ENCODE data around the gene GYS2.

The GYS2 gene

DNA sequence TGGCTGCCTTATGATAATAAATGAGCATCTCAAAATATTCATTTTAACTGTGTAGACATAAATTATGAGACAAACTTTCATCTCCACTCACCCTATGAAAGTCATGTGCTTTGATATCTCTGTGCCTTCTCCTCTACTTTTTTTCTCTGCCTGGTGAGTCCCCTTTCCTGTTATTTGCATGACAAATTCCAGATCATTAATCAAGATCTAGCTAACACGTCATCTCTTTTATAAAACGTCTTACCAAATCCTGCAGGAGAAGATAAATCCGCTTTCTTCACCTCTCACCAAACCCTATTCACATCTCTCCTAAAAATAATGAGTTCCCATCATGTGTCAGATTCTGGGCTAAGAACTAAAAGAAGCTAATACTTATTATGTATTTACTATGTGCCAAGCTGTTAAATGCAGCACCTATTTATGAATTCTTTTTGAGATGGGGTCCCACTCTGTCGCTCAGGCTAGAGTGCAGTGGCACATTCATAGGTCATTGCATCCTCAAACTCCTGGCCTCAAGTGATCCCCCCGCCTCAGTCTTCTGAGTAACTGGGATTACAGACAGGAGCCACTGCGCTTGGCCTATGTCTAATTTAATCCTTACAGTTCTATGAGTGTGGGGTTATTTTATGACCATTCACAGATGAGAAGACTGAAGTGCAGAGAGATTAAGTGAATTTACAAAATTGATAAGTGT lies 51.9 kb downstream of the GYS2 start:
- Mint-ChIP-seq H3K27me3 (no peaks in the 10 kb centered on the region), H3K4me1 (peaks cover 5% of the 10 kb centered on the region), H3K4me3 (no peak overlapping the region), H3K36me3 (ENCODE audit: low read depth) (no peaks in the 10 kb centered on the region), H3K27ac (no peak overlapping the region), H3K9me3 (no peaks in the 10 kb centered on the region)
- no peak for ATAC-seq
- no peak for DNase-seq

DNA sequence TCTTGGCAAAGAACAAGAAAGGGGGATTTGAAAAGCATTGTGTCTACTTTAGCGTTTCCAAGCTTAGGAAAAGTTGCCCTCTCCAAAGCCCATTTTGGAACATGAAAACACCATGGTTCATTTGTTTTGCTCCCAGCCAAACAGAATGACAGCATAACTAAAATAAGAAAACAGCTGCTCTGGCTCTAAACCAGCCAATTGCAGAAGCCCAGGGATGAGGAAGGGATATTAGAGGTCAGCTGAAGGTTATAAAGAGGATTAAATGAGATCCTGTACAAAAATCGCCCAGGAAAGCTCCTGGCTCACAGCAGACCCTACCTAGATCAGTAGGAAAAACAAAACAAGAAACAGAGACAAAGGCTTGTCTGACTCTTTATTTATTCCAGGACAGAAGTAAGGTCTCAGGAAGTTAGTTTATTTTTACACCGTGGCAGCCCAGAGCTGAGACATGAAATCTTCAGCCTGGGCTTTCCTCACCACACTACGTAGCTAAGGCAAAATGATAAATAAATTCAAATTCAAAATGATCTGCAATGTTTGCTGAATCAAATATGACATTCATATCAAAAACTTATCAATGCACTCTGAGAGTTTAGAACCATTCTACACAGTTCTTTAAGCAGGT lies 52.7 kb downstream of the GYS2 start:
- ATAC-seq: no peak
- no peak for DNase-seq
- H3K27me3 Mint-ChIP-seq: no peaks in the 10 kb centered on the region
- H3K4me3 Mint-ChIP-seq: no peak overlapping the region
- no peak overlapping the region for H3K27ac Mint-ChIP-seq
- no peaks in the 10 kb centered on the region for H3K36me3 Mint-ChIP-seq (ENCODE audit: low read depth)
- no peaks in the 10 kb centered on the region for H3K9me3 Mint-ChIP-seq
- peaks cover 9% of the 10 kb centered on the region for H3K4me1 Mint-ChIP-seq

DNA sequence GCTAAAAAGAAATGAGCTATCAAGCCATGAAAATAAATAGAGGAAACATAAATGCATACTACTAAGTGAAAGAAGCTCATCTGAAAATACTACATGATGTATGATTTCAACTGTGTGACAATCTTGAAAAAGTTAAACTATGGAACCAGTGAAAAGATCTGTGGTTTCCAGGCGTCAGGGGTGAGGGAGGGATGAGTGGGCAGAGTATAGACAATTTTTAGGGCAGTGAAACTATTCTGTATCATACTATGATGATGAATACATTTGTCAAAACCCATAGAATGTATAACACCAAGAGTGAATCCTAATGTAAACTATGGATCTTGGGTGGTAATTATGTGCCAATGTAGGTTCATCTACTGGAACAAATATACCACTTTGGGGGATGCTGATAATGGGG lies 57.2 kb downstream of the GYS2 start:
- ATAC-seq: peak; percentile 92
- peaks cover 2% of the 10 kb centered on the region for H3K27me3 Mint-ChIP-seq
- H3K4me3 Mint-ChIP-seq: no peak overlapping the region
- DNase-seq: peak; percentile 10
- H3K27ac Mint-ChIP-seq: peak overlapping the region; percentile 4
- no peaks in the 10 kb centered on the region for H3K36me3 Mint-ChIP-seq (ENCODE audit: low read depth)
- H3K4me1 Mint-ChIP-seq: peaks cover 9% of the 10 kb centered on the region
- H3K9me3 Mint-ChIP-seq: no peaks in the 10 kb centered on the region

DNA sequence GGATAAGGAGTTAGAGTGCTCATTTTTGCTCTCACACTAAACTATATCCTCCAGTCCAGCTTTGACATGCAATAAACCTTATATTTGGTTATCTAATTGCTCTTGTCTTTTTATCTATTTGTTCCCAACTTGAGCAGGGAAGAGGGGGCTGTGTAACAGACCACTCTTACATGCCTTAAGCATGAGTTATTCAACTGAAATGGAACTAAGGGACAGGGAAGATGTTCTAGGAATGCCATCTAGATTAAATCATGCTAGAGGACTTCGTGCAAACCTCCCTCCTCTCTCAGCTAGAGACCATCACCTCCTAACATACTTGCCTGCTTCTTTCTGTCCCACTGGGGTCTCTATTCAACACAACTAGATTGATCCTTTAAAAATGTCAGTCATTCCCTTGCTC lies 57.9 kb downstream of the GYS2 start:
- H3K4me3 Mint-ChIP-seq: no peak overlapping the region
- H3K9me3 Mint-ChIP-seq: no peaks in the 10 kb centered on the region
- peaks cover 9% of the 10 kb centered on the region for H3K4me1 Mint-ChIP-seq
- no peak overlapping the region for H3K27ac Mint-ChIP-seq
- H3K36me3 Mint-ChIP-seq (ENCODE audit: low read depth): no peaks in the 10 kb centered on the region
- peaks cover 2% of the 10 kb centered on the region for H3K27me3 Mint-ChIP-seq
- no peak for DNase-seq
- no peak for ATAC-seq

DNA sequence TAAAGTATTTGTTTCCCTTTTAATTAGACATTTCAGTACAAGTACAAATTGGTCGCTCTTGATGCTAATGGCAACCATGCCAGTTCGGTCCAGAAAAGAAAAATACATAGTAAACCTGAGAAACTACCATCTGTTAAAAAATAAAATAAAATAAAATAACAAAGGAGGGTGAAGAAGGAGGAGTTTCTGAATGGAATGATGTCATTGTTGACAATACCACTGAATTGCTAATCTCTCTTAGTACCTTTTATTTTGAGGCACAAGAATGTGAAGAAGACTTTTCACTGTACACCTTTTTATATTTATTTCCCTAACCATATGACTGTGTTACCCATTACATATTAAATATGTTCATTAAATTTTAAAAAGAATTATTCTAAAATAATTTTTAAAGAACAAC lies 59.1 kb downstream of the GYS2 start:
- no peaks in the 10 kb centered on the region for H3K36me3 Mint-ChIP-seq (ENCODE audit: low read depth)
- no peak overlapping the region for H3K27ac Mint-ChIP-seq
- peaks cover 2% of the 10 kb centered on the region for H3K27me3 Mint-ChIP-seq
- H3K4me3 Mint-ChIP-seq: no peak overlapping the region
- H3K9me3 Mint-ChIP-seq: no peaks in the 10 kb centered on the region
- H3K4me1 Mint-ChIP-seq: peaks cover 9% of the 10 kb centered on the region
- no peak for ATAC-seq
- no peak for DNase-seq

DNA sequence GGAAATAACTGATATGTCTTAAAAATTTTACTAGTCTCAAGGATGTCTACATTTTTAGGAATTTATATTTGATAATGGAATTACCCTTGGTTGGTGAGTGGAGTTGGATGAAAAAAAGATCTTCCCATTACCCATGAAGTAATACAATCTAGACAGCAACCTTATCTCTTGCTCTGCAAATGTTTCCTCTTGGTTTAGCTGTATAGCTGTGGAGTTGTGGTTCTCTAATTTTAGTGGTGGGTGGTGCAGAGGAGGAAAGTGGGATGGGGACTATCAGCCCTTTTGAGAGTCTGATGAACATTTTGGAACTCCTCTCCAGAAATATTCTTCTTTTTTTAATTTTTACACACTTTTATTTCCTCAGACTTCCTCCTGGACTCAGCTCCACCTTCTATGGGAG lies 61.5 kb downstream of the GYS2 start:
- H3K27me3 Mint-ChIP-seq: peaks cover 2% of the 10 kb centered on the region
- ATAC-seq (no peak), DNase-seq (no peak)
- peaks cover 8% of the 10 kb centered on the region for H3K4me1 Mint-ChIP-seq
- no peak overlapping the region for H3K4me3 Mint-ChIP-seq
- no peaks in the 10 kb centered on the region for H3K36me3 Mint-ChIP-seq (ENCODE audit: low read depth)
- no peak overlapping the region for H3K27ac Mint-ChIP-seq
- H3K9me3 Mint-ChIP-seq: no peaks in the 10 kb centered on the region

DNA sequence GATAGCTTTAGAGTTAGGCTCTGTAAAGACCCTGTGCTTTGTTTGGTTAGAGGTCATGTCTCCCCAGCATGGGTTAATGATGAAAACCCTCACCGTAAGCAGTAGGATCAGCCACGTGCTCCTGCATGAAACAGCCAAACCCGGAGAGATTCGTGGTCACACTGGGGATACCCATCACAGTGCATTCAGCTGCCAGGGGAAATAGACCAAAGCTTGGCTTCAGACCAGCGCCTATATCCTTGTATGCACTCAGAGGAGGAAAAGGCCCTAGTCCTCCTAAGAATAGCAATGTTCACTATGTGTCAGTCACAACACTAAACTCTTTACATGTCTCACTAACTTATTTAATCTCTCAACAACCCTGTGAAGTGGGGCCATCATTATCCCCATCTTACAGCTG lies 62.2 kb downstream of the GYS2 start:
- no peak overlapping the region for H3K27ac Mint-ChIP-seq
- H3K4me1 Mint-ChIP-seq: peaks cover under 1% of the 10 kb centered on the region
- peak; percentile 35 for ATAC-seq
- no peaks in the 10 kb centered on the region for H3K9me3 Mint-ChIP-seq
- no peak overlapping the region for H3K4me3 Mint-ChIP-seq
- DNase-seq: no peak
- H3K36me3 Mint-ChIP-seq (ENCODE audit: low read depth): no peaks in the 10 kb centered on the region
- H3K27me3 Mint-ChIP-seq: peaks cover 2% of the 10 kb centered on the region

DNA sequence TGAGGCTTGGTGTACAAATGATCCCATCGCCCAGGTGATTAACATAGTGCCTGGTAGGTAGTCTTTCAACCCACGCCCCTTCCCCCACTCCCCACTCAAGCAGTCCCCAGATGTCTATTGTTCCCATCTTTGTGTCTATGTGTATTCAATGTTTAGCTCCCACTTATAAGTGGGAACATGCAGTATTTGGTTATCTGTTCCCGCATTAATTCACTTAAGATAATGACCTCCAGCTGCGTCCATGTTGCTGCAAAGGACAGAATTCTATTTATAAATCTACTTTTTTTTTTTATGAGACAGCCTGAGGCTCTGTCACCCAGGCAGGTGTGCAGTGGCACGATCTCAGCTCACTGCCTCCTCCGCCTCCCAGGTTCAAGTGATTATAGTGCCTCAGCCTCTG lies 62.9 kb downstream of the GYS2 start:
- Mint-ChIP-seq H3K4me1 (no peaks in the 10 kb centered on the region), H3K9me3 (no peaks in the 10 kb centered on the region), H3K4me3 (no peak overlapping the region), H3K36me3 (ENCODE audit: low read depth) (no peaks in the 10 kb centered on the region), H3K27ac (no peak overlapping the region), H3K27me3 (peaks cover 2% of the 10 kb centered on the region)
- no peak for ATAC-seq
- no peak for DNase-seq

DNA sequence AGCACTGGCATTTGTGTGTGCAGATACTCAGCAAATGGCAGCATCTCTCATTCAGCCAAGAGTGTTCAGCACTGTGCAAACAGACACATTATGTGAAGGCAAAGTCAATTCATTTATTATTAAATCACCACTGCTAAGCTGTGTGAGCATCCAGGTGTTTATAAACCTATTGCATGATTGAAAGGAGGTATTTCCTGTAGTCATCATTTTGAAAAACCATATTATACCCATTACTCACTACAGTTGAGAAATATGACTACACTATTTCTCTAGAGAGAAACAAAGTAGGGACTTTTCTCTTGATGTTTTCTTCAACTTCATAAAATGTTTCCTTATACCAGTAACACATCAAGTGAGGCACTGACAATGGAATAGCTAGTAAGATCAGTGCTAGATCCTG lies 64.8 kb downstream of the GYS2 start:
- Mint-ChIP-seq H3K4me3 (no peak overlapping the region), H3K36me3 (ENCODE audit: low read depth) (no peaks in the 10 kb centered on the region), H3K27me3 (peaks cover 2% of the 10 kb centered on the region), H3K27ac (no peak overlapping the region), H3K9me3 (no peaks in the 10 kb centered on the region), H3K4me1 (no peaks in the 10 kb centered on the region)
- DNase-seq (no peak), ATAC-seq (peak; percentile 54)

DNA sequence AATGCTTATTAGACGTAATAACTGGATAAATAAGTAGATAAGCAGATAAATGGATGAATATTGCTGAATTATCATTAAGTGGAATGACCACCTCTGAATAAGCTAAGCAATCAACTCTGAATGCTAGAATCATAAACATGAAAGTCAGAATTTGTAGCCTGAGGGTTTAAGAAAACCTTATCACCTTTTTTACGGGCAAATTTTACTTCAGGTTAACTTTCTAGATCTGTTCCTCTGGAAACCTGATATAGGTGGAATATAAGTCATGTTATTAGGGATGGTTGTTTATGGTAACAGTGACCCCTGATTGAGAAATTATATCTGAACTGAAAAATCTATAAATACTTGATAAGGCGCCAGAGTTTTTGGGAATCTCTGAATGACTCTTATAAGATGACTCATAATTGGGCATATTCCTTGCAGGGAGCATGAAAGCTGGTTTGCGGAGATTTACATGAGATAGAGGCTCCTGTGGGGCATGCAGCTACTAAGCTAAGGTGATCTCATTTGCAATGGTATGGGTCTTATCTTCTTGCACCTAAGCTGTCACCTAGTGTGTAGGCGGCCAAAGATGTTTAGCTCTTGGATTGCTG lies 66.5 kb downstream of the GYS2 start:
- ATAC-seq: no peak
- Mint-ChIP-seq H3K4me3 (no peak overlapping the region), H3K27ac (no peak overlapping the region), H3K27me3 (no peaks in the 10 kb centered on the region), H3K9me3 (no peaks in the 10 kb centered on the region), H3K36me3 (ENCODE audit: low read depth) (no peaks in the 10 kb centered on the region), H3K4me1 (no peaks in the 10 kb centered on the region)
- DNase-seq: no peak

DNA sequence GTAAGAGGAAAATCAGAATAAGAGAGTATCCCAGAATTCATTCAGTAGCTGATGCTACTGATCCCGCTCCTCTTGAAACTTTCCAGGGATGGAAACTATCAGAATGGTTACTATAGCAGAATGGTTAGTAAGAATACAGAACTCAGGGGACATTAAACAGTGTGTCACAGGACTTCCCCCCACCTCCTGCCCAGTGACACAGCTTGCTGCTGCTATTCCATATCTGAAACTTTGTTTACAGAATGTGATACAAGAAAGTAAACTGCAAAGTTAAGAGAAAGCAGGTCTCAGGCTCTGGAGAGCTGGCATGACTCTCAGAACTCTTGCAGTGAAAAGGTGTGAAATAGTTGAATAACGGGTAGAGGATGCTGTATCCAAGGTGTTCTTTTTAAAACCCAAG lies 75.2 kb downstream of the GYS2 start:
- H3K27ac Mint-ChIP-seq: no peak overlapping the region
- no peaks in the 10 kb centered on the region for H3K36me3 Mint-ChIP-seq (ENCODE audit: low read depth)
- no peak overlapping the region for H3K4me3 Mint-ChIP-seq
- DNase-seq (no peak), ATAC-seq (no peak)
- peaks cover 1% of the 10 kb centered on the region for H3K9me3 Mint-ChIP-seq
- peaks cover 6% of the 10 kb centered on the region for H3K4me1 Mint-ChIP-seq
- H3K27me3 Mint-ChIP-seq: peaks cover 29% of the 10 kb centered on the region

DNA sequence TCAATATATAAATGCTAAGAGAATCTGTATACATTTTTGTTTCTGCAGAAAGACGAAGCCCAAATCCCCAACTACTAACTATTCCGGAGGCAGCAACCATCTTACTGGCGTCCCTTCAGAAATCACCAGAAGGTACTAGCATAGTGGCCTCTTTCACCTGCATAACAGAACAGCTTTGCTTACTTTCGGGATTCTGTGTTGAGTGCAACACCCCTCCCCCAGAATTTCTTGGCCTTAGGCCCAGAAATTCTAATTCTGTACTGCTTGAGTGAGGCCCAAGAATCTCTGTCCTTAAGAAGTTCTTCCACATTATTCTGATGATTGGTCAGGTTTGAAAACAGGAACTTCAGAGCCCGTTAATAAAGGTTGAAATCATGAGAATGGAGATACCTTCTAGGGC lies 75.7 kb downstream of the GYS2 start:
- ATAC-seq (no peak), DNase-seq (no peak)
- H3K27ac Mint-ChIP-seq: no peak overlapping the region
- no peaks in the 10 kb centered on the region for H3K36me3 Mint-ChIP-seq (ENCODE audit: low read depth)
- peaks cover 6% of the 10 kb centered on the region for H3K9me3 Mint-ChIP-seq
- H3K4me3 Mint-ChIP-seq: peak overlapping the region; percentile 74
- peaks cover 6% of the 10 kb centered on the region for H3K4me1 Mint-ChIP-seq
- peaks cover 29% of the 10 kb centered on the region for H3K27me3 Mint-ChIP-seq

DNA sequence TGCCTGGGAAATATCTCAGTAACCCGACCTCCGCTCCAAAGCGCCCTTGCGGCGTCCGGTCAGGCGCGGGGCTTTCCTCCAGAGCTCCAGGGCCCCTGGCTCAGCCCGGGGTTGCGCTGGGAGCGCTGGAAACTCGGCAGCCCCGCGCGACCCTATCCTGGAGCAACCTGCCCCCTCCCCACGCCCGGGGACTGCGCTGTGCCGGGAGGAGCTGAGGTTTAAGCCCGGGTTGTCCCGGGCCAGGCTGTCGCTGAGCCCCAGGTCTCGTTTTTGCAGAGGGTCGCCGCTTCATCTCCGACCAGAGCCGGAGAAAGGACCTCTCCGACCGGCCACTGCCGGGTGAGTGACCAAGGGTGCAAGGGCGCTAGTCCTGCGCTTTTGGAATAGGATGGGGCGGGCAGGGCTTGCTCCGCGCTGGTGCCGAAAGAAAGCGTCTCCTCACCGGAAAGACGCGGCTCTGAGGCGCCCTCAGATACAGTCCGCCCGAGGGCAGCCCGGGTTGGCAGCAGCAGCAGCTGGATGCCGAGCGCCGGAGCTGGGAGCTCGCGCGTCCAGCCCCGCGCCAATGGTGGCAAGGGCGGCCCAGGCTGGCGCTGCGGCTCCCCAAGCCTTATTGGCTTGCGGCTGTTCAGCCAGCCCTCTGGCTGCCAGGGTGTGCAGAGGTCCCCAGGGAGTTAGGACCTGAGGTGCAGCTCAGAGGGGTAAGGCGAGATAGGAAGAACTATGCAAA lies 77.0 kb downstream of the GYS2 start:
- peak overlapping the region; percentile 74 for H3K4me3 Mint-ChIP-seq

DNA sequence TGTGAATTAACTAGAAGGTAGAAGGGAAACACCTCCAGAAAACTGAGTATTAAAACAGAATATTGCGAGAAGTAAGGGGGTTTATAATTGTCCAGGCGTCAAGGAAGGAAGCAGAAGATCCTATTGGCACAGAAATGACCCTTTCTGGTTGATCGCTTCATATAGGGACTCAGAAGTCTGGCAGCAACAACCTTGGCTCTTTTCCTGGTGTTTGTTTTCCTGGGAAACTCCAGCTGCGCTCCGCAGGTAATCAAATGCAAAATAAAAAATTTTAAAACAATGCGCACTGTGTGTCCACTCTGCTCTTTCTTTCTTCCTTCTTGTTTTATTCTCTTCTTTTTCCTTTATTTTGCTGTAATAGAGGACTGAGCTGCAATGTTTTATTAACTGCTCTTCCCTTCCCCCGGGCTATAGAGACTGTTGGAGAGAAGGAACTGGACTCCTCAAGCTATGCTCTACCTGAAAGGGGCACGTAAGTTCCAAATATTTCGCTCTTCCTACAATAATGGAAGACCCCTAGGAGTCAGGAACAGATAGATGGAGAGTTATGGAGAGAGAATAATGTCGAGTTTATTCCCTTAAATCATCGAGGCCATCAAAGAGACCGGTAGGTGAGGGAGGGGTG lies 77.8 kb downstream of the GYS2 start:
- ATAC-seq: no peak
- Mint-ChIP-seq H3K27me3 (peaks cover 28% of the 10 kb centered on the region), H3K36me3 (ENCODE audit: low read depth) (no peaks in the 10 kb centered on the region), H3K4me1 (peaks cover 6% of the 10 kb centered on the region), H3K27ac (no peak overlapping the region), H3K9me3 (peaks cover 6% of the 10 kb centered on the region), H3K4me3 (peak overlapping the region; percentile 74)
- no peak for DNase-seq

More for the DNA sequence above, 77.0 kb downstream of the GYS2 start:
- no peak overlapping the region for H3K27ac Mint-ChIP-seq
- no peaks in the 10 kb centered on the region for H3K36me3 Mint-ChIP-seq (ENCODE audit: low read depth)
- peaks cover 6% of the 10 kb centered on the region for H3K4me1 Mint-ChIP-seq
- peaks cover 29% of the 10 kb centered on the region for H3K27me3 Mint-ChIP-seq
- DNase-seq (peak; percentile 65), ATAC-seq (peak; percentile 98)
- H3K9me3 Mint-ChIP-seq: peaks cover 6% of the 10 kb centered on the region

Measured in activated naive CD8-positive, alpha-beta T cell treated with anti-CD3 and anti-CD28 coated beads, Interleukin-2, amount 50 U/mL, for 24 hours (primary cell).